Endodermal cell (in vitro differentiated cells): ENCODE measurements around the gene RIC1. TPM values are rescaled to one million over a fixed set of nuclear protein-coding genes. Genes with fewer than 3 reads are reported as not detected.

Experiments used
- DNase-seq: peaks from one replicate; pipeline ENCODE4 v3.0.0-alpha.2; 2017
- H3K27ac ChIP-seq: 2 replicates; pipeline ENCODE4 v1.5.1; 2013; ENCODE audit warnings: mild to moderate bottlenecking, low read depth, low read length, moderate library complexity
- H3K27me3 ChIP-seq: 2 replicates; pipeline ENCODE4 v1.6.1; 2013; ENCODE audit warnings: mild to moderate bottlenecking, low read length, moderate library complexity; ENCODE audit not compliant: insufficient read depth, control insufficient read depth, poor library complexity, severe bottlenecking
- H3K36me3 ChIP-seq: 2 replicates; pipeline ENCODE4 v1.7.0; 2013; ENCODE audit warnings: mild to moderate bottlenecking, low read length, moderate library complexity; ENCODE audit not compliant: control insufficient read depth, insufficient read depth
- H3K4me1 ChIP-seq: one replicate; pipeline ENCODE4 v1.7.0; 2013; ENCODE audit warnings: low read length; ENCODE audit not compliant: control insufficient read depth, insufficient read depth
- H3K4me3 ChIP-seq: 2 replicates; pipeline ENCODE4 v1.5.1; 2013; ENCODE audit warnings: mild to moderate bottlenecking, low read length, moderate library complexity
- H3K9ac ChIP-seq: 2 replicates; pipeline ENCODE4 v1.6.1; 2013; ENCODE audit warnings: mild to moderate bottlenecking, low read length, moderate library complexity; ENCODE audit not compliant: poor library complexity, severe bottlenecking; ENCODE audit errors: extremely low read depth
- H3K9me3 ChIP-seq: 2 replicates; pipeline ENCODE4 v1.6.1; 2013; ENCODE audit warnings: mild to moderate bottlenecking, low read length, moderate library complexity; ENCODE audit not compliant: control insufficient read depth
- H3K27ac Mint-ChIP-seq: 2 replicates; pipeline ENCODE4 v1.8.0; 2020; ENCODE audit warnings: mixed read lengths
- H3K27me3 Mint-ChIP-seq: 2 replicates; pipeline ENCODE4 v1.8.0; 2021; ENCODE audit warnings: mild to moderate bottlenecking, mixed read lengths; ENCODE audit not compliant: insufficient read depth
- H3K36me3 Mint-ChIP-seq: 2 replicates; pipeline ENCODE4 v1.8.0; 2020; ENCODE audit warnings: low read depth, mixed read lengths
- H3K4me1 Mint-ChIP-seq: 2 replicates; pipeline ENCODE4 v1.8.0; 2020; ENCODE audit warnings: mixed read lengths
- H3K4me3 Mint-ChIP-seq: 2 replicates; pipeline ENCODE4 v1.8.0; 2020; ENCODE audit warnings: mild to moderate bottlenecking, moderate library complexity, mixed read lengths
- H3K9me3 Mint-ChIP-seq: 2 replicates; pipeline ENCODE4 v1.8.0; 2020; ENCODE audit warnings: mild to moderate bottlenecking, mixed read lengths
- CTCF ChIP-seq: fragments of 200-600 bp; sonication (generic); conservative IDR thresholded peaks from 2 replicates; pipeline ENCODE4 v1.5.0; 2021; ENCODE audit warnings: antibody characterized with exemption, mild to moderate bottlenecking
- WGBS, 2 experiments: methylation state at CpG; one replicate each; pipeline versions ENCODE4 v1.1.5 to v1.1.7; 2013; ENCODE audit warnings: missing lambda C conversion rate in 2 of 2, mixed read lengths in 1 of 2; ENCODE audit not compliant: insufficient coverage in 1 of 2, insufficient read length in 1 of 2; 5-methylcytosine and 5-hydroxymethylcytosine counted together
- total RNA-seq, 2 donors: library from RNA; stranded (reverse); fragmentation: NEBNext Ultra II Directional in 1 of 2; extraction: Animal tissue kit (Norgen Biotek cat#: 25700) in 1 of 2; gene quantifications; 2 replicates in 1 of 2; 3 replicates in 1 of 2; pipeline ENCODE4 v1.2.1, GENCODE V29; 2021

The RIC1 gene
- total RNA-seq, 2 donors from 2014 or later = 27.0 to 27.1 TPM

DNA sequence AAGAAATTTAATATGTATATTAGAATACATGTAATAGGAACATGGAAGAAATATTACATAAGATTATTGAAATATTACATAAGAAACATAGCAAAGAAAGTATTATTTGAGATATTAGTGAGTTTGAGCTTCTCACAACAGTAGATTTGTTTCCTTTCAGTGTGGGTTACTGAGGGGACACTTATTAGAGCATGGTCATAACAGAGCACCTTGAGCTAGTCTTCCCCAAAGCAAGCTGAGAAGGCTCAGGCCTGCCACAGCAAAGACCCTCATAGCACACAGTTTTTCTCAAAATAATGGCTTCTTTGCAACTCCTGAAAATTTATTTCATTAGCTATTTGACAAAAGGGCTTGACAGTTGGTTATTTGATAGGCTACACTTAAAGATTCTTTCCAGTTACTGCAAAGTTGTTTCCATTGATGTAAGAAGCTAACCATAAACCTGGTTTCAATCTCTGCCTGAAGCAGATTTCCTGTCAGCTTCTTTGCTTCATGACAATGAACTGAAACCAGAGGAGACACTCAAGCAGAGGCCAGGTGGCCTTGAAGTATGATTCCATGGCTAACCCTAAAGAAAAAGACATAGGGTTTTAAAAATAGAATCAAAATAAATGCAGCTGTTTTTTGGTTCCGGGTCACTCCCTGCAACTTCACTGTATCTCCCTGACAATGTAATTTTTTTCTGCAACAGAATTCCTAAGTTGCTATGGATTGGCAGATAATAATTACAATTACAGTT is 135.4 kb downstream of the RIC1 start:
- 90 to 100% methylated on average over 1 of the region's 1 CpG for WGBS, 2 experiments
- TF ChIP-seq CTCF = no peak
- Histone ChIP-seq H3K27ac (no peak overlapping the region), H3K4me1 (no peaks in the 10 kb centered on the region), H3K9ac (no peak overlapping the region), H3K4me3 (no peak overlapping the region), H3K27me3 (no peaks in the 10 kb centered on the region), H3K9me3 (no peaks in the 10 kb centered on the region), H3K36me3 (peaks cover 94% of the 10 kb centered on the region)
- no peak for DNase-seq
- Mint-ChIP-seq H3K9me3 (no peaks in the 10 kb centered on the region), H3K36me3 (peaks cover 73% of the 10 kb centered on the region), H3K27ac (no peak overlapping the region), H3K4me1 (peaks cover 4% of the 10 kb centered on the region), H3K27me3 (no peaks in the 10 kb centered on the region), H3K4me3 (no peak overlapping the region)

DNA sequence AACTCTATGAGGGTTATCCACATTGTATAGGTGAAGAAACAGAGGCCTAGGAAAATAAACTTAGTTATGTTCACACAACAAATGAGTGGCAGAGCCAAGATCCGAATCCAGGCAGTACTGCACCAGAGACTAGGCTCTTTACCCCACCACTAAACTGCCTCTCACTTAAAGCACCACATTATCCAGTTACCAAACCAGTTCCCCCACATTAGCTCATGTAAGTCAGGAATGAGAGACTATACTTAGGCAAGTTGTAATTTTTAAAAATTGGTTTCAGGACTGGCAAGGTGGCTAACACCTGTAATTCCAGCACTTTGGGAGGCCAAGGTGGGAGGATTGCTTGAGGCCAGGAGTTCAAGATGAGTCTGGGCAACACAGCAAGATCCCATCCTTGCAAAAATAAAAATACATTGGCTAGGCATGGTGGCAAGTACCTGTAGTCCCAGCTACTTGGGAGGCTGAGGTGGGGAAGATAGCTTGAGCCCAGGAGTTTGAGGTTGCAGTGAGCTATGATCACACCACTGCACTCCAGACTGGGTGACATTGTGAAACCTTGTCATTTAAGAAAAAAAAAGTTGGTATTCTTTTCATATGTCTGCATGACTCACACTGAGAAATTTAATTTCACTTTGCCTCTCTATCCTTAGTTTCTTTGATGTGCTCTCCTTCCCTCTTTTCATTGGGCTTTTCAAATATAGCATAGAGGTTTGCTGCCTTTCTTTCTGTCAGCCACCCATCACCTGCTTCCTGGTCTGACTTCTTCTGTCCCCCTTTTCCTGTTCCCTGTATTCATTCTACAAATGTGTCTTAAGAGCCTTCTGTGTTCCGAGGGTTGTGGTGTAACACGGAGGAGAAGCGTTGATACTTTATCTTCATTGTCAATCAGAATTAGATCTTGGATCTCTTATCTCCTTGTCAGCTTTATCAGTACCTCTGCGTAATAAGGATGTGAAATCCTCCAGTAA is 139.3 kb downstream of the RIC1 start:
- Mint-ChIP-seq H3K9me3 (no peaks in the 10 kb centered on the region), H3K4me1 (peaks cover 4% of the 10 kb centered on the region), H3K27me3 (no peaks in the 10 kb centered on the region), H3K36me3 (peaks cover 78% of the 10 kb centered on the region), H3K27ac (no peak overlapping the region), H3K4me3 (no peak overlapping the region)
- no peak for TF ChIP-seq CTCF
- Histone ChIP-seq H3K27me3 (no peaks in the 10 kb centered on the region), H3K4me1 (peaks cover 3% of the 10 kb centered on the region), H3K4me3 (no peak overlapping the region), H3K36me3 (peaks cover 98% of the 10 kb centered on the region), H3K9ac (no peak overlapping the region), H3K27ac (no peak overlapping the region), H3K9me3 (no peaks in the 10 kb centered on the region)
- WGBS, 2 experiments = 94 to 100% methylated on average over 2 to 5 of the region's 5 CpGs
- DNase-seq = no peak

- TF ChIP-seq CTCF = peak; percentile 70
- Histone ChIP-seq H3K27me3 (no peaks in the 10 kb centered on the region), H3K4me1 (peaks cover 3% of the 10 kb centered on the region), H3K9me3 (peaks cover 19% of the 10 kb centered on the region), H3K27ac (no peak overlapping the region), H3K4me3 (no peak overlapping the region), H3K36me3 (peaks cover 97% of the 10 kb centered on the region), H3K9ac (no peak overlapping the region)
- no peak overlapping the region for H3K4me3 Mint-ChIP-seq
- peaks cover 12% of the 10 kb centered on the region for H3K9me3 Mint-ChIP-seq
- peaks cover 4% of the 10 kb centered on the region for H3K4me1 Mint-ChIP-seq
- 89% methylated on average over 3 of the region's 3 CpGs; no CpG with 5 or more reads in 1 of the 2 experiments for WGBS, 2 experiments
- H3K36me3 Mint-ChIP-seq = peaks cover 67% of the 10 kb centered on the region
- H3K27ac Mint-ChIP-seq = no peak overlapping the region
- peak; percentile 48 for DNase-seq
- no peaks in the 10 kb centered on the region for H3K27me3 Mint-ChIP-seq
These were observed 144.6 kb downstream of the RIC1 start for GRCh38 chr9:5773324-5773999.
